ENCODE data around the gene CDH22. TPM values are rescaled to one million over a fixed set of nuclear protein-coding genes. Genes with fewer than 3 reads are reported as not detected.

The CDH22 gene
- total RNA-seq, 1 donor from 2014 or later = 0.18 TPM

DNA sequence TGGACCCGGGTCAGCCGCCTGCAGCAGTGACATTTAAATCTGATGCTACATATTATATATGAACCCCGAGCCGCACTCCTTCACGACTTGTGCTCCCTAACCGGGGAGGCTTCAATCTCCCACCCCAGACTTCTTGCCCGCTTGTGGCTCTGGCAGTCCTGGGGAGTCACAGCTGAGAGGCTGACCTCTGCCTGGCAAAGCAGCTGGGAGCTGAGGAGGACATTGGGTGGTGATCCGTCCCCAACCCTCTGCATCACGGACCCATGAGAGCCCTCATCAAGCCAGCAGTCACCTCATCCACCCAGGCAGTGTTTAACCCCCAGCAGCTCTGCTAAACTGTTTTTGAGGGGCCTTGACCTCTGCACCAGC, 33.7 kb upstream of the CDH22 start:
- no peak overlapping the region for H3K4me3 Mint-ChIP-seq
- H3K27me3 Mint-ChIP-seq (ENCODE audit: low read depth) = peaks cover 64% of the 10 kb centered on the region
- DNase-seq (ENCODE audit: low spot score in 2 of 2, unreplicated experiment in 2 of 2) = no peak
- H3K36me3 Mint-ChIP-seq = peaks cover 3% of the 10 kb centered on the region
- H3K9me3 Mint-ChIP-seq = no peaks in the 10 kb centered on the region
- no peak overlapping the region for H3K27ac Mint-ChIP-seq
- TF ChIP-seq, protein P1, sequence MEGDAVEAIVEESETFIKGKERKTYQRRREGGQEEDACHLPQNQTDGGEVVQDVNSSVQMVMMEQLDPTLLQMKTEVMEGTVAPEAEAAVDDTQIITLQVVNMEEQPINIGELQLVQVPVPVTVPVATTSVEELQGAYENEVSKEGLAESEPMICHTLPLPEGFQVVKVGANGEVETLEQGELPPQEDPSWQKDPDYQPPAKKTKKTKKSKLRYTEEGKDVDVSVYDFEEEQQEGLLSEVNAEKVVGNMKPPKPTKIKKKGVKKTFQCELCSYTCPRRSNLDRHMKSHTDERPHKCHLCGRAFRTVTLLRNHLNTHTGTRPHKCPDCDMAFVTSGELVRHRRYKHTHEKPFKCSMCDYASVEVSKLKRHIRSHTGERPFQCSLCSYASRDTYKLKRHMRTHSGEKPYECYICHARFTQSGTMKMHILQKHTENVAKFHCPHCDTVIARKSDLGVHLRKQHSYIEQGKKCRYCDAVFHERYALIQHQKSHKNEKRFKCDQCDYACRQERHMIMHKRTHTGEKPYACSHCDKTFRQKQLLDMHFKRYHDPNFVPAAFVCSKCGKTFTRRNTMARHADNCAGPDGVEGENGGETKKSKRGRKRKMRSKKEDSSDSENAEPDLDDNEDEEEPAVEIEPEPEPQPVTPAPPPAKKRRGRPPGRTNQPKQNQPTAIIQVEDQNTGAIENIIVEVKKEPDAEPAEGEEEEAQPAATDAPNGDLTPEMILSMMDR (IDR thresholded peaks at IDR 0.05; ENCODE audit: unreplicated experiment) = no peak
- H3K4me1 Mint-ChIP-seq = no peaks in the 10 kb centered on the region

DNA sequence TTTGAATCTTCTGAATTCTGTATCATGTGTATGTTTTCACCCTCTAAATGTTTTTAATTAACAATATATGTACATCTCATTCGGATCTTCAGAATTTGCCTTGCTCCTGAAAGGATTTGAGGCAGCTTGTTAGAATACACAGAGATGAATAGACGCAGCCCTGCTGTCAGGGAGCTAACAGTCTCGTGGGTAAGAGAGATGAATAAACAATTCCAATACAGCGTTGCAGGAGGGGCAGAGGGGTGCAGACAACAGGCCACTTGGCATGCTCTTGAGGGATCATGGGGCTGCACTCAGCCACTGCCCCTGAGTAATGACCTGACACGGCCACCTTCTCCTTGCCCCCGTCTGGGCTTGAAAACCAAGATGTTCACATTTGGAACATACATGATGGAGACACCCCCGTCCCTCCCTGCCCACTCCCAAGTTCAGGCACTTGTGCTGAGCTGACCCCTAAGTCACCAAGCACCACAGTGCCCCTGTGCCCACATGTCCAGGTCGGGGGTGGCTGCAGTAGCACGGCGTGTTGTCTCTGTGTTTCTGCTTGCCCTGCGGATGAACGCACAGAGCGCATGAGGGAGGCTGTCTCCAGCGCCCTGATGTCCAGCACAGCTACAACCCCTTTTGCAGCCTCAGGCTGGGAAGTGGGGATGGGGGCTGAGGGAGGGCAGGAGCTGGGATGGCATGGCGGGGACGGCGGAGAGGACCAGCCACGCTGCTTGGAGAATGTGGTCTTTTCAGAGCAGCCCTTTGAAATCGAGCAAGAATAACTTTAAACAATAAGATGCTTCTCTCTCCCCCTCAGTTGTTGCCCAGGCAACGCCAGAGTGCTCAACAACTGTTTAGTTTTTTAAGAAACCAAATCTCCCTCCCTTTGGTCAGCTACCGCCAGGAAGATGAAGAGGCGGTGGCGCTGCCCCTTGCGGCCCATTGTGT, 33.0 kb upstream of the CDH22 start:
- Mint-ChIP-seq H3K9me3 (no peaks in the 10 kb centered on the region), H3K27me3 (ENCODE audit: low read depth) (peaks cover 67% of the 10 kb centered on the region), H3K27ac (no peak overlapping the region), H3K4me3 (no peak overlapping the region), H3K4me1 (no peaks in the 10 kb centered on the region), H3K36me3 (peaks cover 3% of the 10 kb centered on the region)
- no peak for DNase-seq (ENCODE audit: low spot score in 2 of 2, unreplicated experiment in 2 of 2)
- TF ChIP-seq, protein P1 (IDR thresholded peaks at IDR 0.05; ENCODE audit: unreplicated experiment) = no peak

DNA sequence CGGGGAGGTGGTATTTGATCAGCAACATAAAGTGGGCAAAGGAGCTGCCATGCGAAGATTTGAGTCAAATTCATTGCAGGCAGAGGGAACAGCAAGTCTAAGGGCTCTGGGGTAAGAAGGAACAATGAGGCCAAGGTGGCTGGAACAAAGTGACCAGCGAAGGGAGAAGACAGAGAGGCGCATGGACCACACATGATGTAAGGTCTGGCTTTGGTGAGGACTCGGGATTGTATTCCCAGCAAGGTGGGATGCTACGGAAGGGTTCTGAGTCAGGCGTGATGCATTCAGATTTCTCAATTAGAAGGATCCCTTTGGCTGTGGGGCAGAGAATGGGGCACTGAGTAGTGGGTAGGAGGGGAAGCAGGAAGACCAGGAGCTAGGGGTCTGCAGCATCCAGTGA, 30.7 kb upstream of the CDH22 start:
- H3K4me3 Mint-ChIP-seq = no peak overlapping the region
- no peak for DNase-seq (ENCODE audit: low spot score in 2 of 2, unreplicated experiment in 2 of 2)
- TF ChIP-seq, protein P1 (IDR thresholded peaks at IDR 0.05; ENCODE audit: unreplicated experiment) = no peak
- H3K36me3 Mint-ChIP-seq = no peaks in the 10 kb centered on the region
- no peak overlapping the region for H3K27ac Mint-ChIP-seq
- H3K4me1 Mint-ChIP-seq = no peaks in the 10 kb centered on the region
- H3K9me3 Mint-ChIP-seq = no peaks in the 10 kb centered on the region
- peaks cover 71% of the 10 kb centered on the region for H3K27me3 Mint-ChIP-seq (ENCODE audit: low read depth)

DNA sequence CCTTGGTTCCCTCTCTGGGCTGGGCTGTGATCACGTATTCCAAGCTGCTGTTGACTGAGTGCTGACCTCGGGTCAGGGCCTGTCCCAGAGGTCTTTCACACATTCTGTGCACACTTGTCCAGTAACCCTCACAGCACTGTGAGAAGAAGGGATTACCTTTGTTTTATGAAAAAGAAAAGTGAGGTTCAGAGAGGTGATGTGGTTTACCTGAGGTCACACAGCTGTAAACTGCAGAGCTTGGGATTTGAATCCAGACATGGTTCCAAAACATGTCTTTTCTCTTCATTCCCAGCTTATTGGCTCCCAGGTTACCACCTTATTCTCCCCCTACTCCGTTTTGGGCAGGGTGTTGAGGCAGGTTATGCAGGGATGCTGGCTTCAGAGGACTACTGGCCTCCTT, 28.4 kb upstream of the CDH22 start:
- no peak for DNase-seq (ENCODE audit: low spot score in 2 of 2, unreplicated experiment in 2 of 2)
- Mint-ChIP-seq H3K4me3 (no peak overlapping the region), H3K27me3 (ENCODE audit: low read depth) (peaks cover 54% of the 10 kb centered on the region), H3K9me3 (no peaks in the 10 kb centered on the region), H3K27ac (no peak overlapping the region), H3K36me3 (no peaks in the 10 kb centered on the region), H3K4me1 (no peaks in the 10 kb centered on the region)
- TF ChIP-seq, protein P1 (IDR thresholded peaks at IDR 0.05; ENCODE audit: unreplicated experiment) = no peak

DNA sequence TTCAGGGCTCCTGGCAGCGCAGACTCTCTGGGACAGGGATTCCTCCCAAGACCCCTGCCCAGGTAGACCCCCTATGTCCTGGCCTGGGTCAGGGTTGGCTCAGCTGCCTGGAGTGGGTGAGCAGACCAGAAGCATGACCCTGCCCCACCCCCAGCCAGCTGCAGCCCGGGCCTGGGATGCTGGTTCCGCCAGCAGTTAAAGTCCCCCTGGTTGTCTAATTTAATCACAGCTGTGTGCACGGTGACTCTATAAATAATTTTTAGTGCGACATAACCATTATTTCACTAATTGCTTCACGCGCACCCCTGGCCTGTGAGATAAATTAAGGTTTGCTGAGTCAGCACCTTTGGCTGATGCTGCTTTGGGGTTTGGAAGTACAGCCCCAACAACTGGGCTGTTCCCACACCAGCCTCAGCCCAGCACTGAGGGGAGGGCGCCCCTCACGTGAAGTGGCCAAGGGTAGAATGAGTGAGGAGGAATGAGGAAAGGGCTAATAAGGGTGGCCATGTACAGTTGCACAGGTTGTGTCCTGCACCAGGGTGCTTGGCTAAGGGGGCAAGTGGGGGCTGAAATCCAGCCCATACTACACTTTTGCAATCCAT, 26.1 kb upstream of the CDH22 start:
- no peak overlapping the region for H3K4me3 Mint-ChIP-seq
- TF ChIP-seq, protein P1 (IDR thresholded peaks at IDR 0.05; ENCODE audit: unreplicated experiment) = no peak
- H3K4me1 Mint-ChIP-seq = peaks cover 5% of the 10 kb centered on the region
- no peaks in the 10 kb centered on the region for H3K36me3 Mint-ChIP-seq
- peaks cover 38% of the 10 kb centered on the region for H3K27me3 Mint-ChIP-seq (ENCODE audit: low read depth)
- DNase-seq (ENCODE audit: low spot score in 2 of 2, unreplicated experiment in 2 of 2) = no peak
- H3K27ac Mint-ChIP-seq = no peak overlapping the region
- H3K9me3 Mint-ChIP-seq = no peaks in the 10 kb centered on the region

All from mesothelial cell of epicardium (in vitro differentiated cells).